ENCODE measurements around the gene GAB2.

The GAB2 gene

DNA sequence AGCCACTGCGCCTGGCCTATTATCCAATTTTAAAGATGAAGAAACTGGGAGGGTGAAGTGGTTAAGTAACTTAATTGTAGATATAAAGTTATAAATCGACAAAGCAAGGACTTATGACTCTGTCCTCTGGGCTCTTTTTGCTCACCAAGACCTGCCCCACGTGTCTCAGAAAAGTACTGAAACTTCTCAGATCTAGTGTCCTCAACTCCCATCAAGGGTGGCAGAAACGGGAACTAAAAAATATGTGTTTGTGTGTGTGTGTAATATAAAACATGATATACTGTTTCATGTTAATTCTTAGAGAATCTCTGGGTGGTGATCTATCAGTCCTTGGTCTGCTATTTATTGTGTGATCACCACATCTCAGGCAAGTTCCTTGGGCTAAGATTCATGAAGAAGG lies 104.9 kb downstream of the GAB2 start:
- no peak overlapping the region for H3K27ac ChIP-seq
- TF ChIP-seq, protein P1, sequence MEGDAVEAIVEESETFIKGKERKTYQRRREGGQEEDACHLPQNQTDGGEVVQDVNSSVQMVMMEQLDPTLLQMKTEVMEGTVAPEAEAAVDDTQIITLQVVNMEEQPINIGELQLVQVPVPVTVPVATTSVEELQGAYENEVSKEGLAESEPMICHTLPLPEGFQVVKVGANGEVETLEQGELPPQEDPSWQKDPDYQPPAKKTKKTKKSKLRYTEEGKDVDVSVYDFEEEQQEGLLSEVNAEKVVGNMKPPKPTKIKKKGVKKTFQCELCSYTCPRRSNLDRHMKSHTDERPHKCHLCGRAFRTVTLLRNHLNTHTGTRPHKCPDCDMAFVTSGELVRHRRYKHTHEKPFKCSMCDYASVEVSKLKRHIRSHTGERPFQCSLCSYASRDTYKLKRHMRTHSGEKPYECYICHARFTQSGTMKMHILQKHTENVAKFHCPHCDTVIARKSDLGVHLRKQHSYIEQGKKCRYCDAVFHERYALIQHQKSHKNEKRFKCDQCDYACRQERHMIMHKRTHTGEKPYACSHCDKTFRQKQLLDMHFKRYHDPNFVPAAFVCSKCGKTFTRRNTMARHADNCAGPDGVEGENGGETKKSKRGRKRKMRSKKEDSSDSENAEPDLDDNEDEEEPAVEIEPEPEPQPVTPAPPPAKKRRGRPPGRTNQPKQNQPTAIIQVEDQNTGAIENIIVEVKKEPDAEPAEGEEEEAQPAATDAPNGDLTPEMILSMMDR (conservative IDR thresholded peaks at IDR 0.05), result no peak
- no peak for TF ChIP-seq ZFX (IDR thresholded peaks at IDR 0.05)

DNA sequence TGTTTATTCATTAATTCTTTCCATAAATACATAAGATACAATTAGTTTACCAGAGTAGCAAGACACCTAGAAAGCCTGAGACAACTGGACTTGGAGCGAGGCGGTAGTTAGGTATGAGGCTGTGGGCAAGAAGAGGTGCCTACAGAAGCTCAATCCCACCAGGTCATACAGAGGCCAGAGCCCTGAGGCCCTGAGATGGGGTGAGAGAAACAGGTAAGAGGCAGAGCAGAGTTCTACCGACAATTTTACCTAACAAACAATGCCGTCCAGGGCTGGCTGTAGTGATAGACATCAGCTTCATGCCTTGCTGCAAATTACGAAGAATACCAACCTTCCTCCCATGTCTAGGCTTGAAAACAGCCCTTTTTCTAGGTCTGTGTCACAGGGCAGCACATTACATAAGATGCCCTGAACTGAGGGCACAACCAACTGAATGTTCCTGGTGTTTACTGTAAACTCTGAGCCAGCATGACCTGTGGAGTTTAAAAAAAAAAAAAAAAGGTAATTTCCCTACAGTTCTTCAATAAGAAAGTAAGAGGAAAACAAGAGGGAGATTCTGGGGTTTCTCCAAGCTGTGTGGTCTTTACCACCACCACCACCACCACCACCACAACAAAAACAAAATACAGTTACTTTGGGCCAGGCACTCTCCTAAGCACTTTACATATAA lies 105.8 kb downstream of the GAB2 start:
- no peak for TF ChIP-seq ZFX (IDR thresholded peaks at IDR 0.05)
- TF ChIP-seq, protein P1 (conservative IDR thresholded peaks at IDR 0.05), result no peak
- no peak overlapping the region for H3K27ac ChIP-seq

DNA sequence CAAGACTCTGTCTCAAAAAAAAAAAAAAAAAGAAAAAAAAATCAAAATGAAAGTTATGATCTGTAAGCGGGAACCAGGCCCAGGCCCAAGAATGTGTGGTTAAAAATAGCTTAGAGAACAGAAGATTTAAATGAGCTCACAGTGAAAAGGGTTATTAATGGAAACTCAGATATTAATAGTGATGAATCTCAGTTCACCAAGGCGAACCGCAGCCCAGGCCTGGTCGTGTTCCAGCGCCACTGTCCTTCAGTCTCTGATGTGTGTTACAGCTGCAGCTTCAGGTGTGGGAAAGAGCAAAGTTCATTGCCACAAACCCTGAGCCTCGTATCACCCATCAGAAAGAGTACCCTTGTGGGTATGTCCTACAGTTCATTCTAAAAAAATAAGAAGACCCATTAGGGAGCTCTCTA lies 107.1 kb downstream of the GAB2 start:
- H3K27ac ChIP-seq, result no peak overlapping the region
- TF ChIP-seq, protein P1 (conservative IDR thresholded peaks at IDR 0.05), result no peak
- TF ChIP-seq ZFX (IDR thresholded peaks at IDR 0.05), result no peak

DNA sequence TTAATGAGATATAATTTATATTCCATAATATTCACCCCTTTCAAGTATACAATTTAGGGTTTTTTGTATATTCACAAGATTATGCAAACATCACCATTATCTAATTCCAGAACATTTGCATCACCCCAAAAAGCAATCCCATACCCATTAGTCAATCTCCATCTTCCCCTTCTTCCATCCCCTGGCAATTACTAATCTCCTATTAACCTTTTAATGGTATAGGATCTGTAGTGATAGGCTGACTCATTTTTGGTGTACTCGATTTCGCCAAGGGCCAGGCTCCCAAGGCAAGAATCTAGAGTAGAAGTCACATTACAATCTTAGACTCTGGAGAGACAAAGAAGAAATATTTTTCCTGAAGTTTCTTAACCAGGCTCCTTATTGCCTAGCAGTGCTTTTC lies 113.4 kb downstream of the GAB2 start:
- TF ChIP-seq, protein P1 (conservative IDR thresholded peaks at IDR 0.05), result no peak
- no peak for TF ChIP-seq ZFX (IDR thresholded peaks at IDR 0.05)
- no peak overlapping the region for H3K27ac ChIP-seq

DNA sequence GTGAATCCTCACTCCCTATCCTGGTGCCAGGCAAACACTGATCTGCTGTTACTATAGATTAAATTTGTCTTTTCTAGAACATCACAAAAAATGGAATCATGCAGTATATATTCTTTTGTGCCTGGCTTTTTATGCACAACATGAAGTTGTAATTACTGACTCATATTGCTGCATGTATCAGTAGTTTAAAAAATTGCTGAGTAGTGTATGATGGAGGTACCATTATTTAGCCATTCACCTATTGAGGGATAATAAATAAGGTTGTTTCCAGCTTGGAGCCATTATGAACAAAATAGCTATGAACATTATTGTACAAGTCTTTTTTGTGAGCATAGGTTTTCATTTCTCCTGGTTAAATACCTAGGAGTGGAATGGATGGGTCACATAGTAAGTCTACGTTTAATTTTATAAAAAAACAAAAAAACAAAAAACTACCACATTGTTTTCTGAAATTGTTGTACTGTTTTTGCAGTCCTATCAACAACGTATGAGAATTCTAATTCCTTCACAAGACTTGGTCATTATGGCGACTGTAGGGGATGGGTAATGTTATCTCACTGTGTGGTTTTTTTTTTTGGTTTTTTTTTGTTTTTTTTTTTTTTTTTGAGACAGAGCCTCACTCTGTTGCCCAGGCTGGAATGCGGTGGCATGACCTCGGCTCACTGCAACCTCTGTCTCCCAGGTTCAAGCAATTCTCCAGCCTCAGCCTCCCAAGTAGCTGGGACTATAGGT lies 117.3 kb downstream of the GAB2 start:
- H3K27ac ChIP-seq, result no peak overlapping the region
- TF ChIP-seq, protein P1 (conservative IDR thresholded peaks at IDR 0.05), result no peak
- no peak for TF ChIP-seq ZFX (IDR thresholded peaks at IDR 0.05)

DNA sequence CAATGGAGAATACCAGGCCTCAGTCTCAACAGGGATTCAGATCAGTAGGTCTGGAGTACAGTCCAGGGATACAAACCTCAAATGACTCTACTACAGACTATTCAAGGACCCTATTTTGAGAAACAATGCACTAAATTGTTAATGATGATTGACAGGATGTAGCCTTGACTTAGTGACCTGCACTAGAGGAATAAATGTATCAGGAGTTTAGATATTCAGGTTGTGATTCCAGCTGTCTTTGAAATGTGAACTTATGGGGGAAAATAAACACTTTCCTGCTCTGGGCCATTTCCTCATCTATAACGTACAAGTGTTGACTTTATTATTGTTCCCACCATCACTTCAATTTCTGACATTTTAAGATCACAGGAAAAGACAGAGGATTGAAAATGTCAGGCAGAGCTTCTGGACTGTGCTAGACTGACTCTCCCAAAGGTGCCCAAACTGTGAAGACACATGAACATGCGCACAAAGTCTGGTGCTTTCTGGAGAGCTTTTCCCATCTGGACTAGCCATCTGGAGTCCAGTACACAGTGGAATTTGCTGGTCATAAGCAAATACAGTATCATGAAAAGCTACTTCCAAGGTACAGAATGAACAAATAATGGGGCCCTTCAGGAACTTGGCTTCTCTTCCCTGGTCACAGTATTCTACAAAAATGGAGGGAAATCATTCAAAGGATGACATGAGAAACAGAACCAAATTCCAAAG lies 118.5 kb downstream of the GAB2 start:
- H3K27ac ChIP-seq, result no peak overlapping the region
- TF ChIP-seq ZFX (IDR thresholded peaks at IDR 0.05), result no peak
- TF ChIP-seq, protein P1 (conservative IDR thresholded peaks at IDR 0.05), result no peak

DNA sequence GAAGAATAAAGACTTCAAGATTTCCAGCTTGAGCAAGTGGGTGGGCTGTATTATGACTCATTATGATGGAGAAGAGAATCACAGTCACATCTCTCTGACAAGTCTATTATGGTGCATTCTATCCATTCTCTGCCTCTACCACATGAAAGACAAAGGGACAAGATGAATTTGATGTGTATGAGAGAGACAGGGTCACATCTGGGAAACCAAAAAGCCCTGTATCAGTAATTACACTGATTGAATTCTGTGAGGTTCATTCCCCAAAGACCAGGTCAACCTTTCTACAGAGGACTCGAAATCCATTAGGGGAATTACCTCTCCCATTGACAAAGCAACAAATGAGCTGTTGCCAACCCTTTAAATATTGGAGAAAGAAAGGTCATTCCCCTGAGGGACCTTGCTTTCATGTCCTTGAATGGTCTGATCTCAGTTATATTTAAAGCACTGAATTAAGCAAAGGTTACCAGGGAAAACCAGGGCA lies 119.3 kb downstream of the GAB2 start:
- no peak overlapping the region for H3K27ac ChIP-seq
- TF ChIP-seq, protein P1 (conservative IDR thresholded peaks at IDR 0.05), result no peak
- no peak for TF ChIP-seq ZFX (IDR thresholded peaks at IDR 0.05)
